ENCODE data around the gene IMPACT. TPM values are rescaled to one million over a fixed set of nuclear protein-coding genes. Genes with fewer than 3 reads are reported as not detected.

IMPACT gene
- total RNA-seq, 2 experiments from 2014 or later: 13.5 to 14.7 TPM

- no peak overlapping the region for H3K4me3 Mint-ChIP-seq
- DNase-seq (no peak), ATAC-seq (no peak)
- ChIA-PET POLR2A (no interaction called here), CTCF (interaction anchor here (1.6 kb wide), 1 partner anchor 22 kb away, joined by 5 read pairs; no protein-coding TSS in a partner anchor)
- H3K27ac Mint-ChIP-seq: no peak overlapping the region
- H3K27me3 Mint-ChIP-seq: peaks cover 3% of the 10 kb centered on the region
- no peaks in the 10 kb centered on the region for H3K36me3 Mint-ChIP-seq (ENCODE audit: low read depth)
- TF ChIP-seq CTCF (IDR thresholded peaks at IDR 0.05): no peak
- no peaks in the 10 kb centered on the region for H3K4me1 Mint-ChIP-seq (ENCODE audit: low read depth)
- intact Hi-C loops (cut with micrococcal nuclease): no loop called here
- H3K9me3 Mint-ChIP-seq: no peaks in the 10 kb centered on the region
These were observed 40.3 kb downstream of the IMPACT start for GRCh38 chr18:24466771-24467170.

- H3K9me3 Mint-ChIP-seq: no peaks in the 10 kb centered on the region
- H3K27ac Mint-ChIP-seq: no peak overlapping the region
- no peak for TF ChIP-seq CTCF (IDR thresholded peaks at IDR 0.05)
- no peaks in the 10 kb centered on the region for H3K36me3 Mint-ChIP-seq (ENCODE audit: low read depth)
- POLR2A ChIA-PET: no interaction called here
- intact Hi-C loops (cut with micrococcal nuclease): no loop called here
- peaks cover 2% of the 10 kb centered on the region for H3K27me3 Mint-ChIP-seq
- no peak for ATAC-seq
- DNase-seq: no peak
- no peak overlapping the region for H3K4me3 Mint-ChIP-seq
- CTCF ChIA-PET: interaction anchor here (2.1 kb wide), 1 partner anchor 18 kb away, joined by 10 read pairs; no protein-coding TSS in a partner anchor
- no peaks in the 10 kb centered on the region for H3K4me1 Mint-ChIP-seq (ENCODE audit: low read depth)
These were observed 43.6 kb downstream of the IMPACT start for GRCh38 chr18:24470022-24470618.

- ATAC-seq: no peak
- DNase-seq: no peak
- Mint-ChIP-seq H3K4me3 (no peak overlapping the region), H3K27me3 (no peaks in the 10 kb centered on the region), H3K4me1 (ENCODE audit: low read depth) (no peaks in the 10 kb centered on the region), H3K9me3 (no peaks in the 10 kb centered on the region), H3K36me3 (ENCODE audit: low read depth) (no peaks in the 10 kb centered on the region), H3K27ac (no peak overlapping the region)
- intact Hi-C loops (cut with micrococcal nuclease): no loop called here
- TF ChIP-seq CTCF (IDR thresholded peaks at IDR 0.05): no peak
- ChIA-PET POLR2A (no interaction called here), CTCF (interaction anchor here (2.1 kb wide), 1 partner anchor 18 kb away, joined by 10 read pairs; no protein-coding TSS in a partner anchor)
These were observed 44.3 kb downstream of the IMPACT start for GRCh38 chr18:24470805-24471204.

- intact Hi-C loops (cut with micrococcal nuclease): no loop called here
- H3K27ac Mint-ChIP-seq: no peak overlapping the region
- no peak for TF ChIP-seq CTCF (IDR thresholded peaks at IDR 0.05)
- no peak for ATAC-seq
- H3K36me3 Mint-ChIP-seq (ENCODE audit: low read depth): no peaks in the 10 kb centered on the region
- H3K4me3 Mint-ChIP-seq: no peak overlapping the region
- no peaks in the 10 kb centered on the region for H3K27me3 Mint-ChIP-seq
- no peaks in the 10 kb centered on the region for H3K9me3 Mint-ChIP-seq
- DNase-seq: no peak
- ChIA-PET POLR2A (no interaction called here), CTCF (interaction anchor here (2.1 kb wide), 1 partner anchor 16 kb away, joined by 10 read pairs; no protein-coding TSS in a partner anchor)
- H3K4me1 Mint-ChIP-seq (ENCODE audit: low read depth): no peaks in the 10 kb centered on the region
These were observed 46.1 kb downstream of the IMPACT start for GRCh38 chr18:24472591-24472990.

- no peaks in the 10 kb centered on the region for H3K9me3 Mint-ChIP-seq
- ChIA-PET POLR2A (interaction anchor here (0.6 kb wide), 1 partner anchor 448 kb away, joined by 5 read pairs; no protein-coding TSS in a partner anchor), CTCF (interaction anchor here (1.0 to 1.9 kb wide), 4 partner anchors 13 to 298 kb away, joined by 3 to 12 read pairs (median 4); no protein-coding TSS in a partner anchor)
- DNase-seq (no peak), ATAC-seq (no peak)
- H3K36me3 Mint-ChIP-seq (ENCODE audit: low read depth): no peaks in the 10 kb centered on the region
- no peak overlapping the region for H3K4me3 Mint-ChIP-seq
- TF ChIP-seq CTCF (IDR thresholded peaks at IDR 0.05): no peak
- intact Hi-C loops (cut with micrococcal nuclease): no loop called here
- H3K27me3 Mint-ChIP-seq: peaks cover under 1% of the 10 kb centered on the region
- no peak overlapping the region for H3K27ac Mint-ChIP-seq
- no peaks in the 10 kb centered on the region for H3K4me1 Mint-ChIP-seq (ENCODE audit: low read depth)
These were observed 47.9 kb downstream of the IMPACT start for GRCh38 chr18:24474406-24474805.

Measured in activated CD8-positive, alpha-beta T cell treated with anti-CD3 and anti-CD28 coated beads for 36 hours (primary cell).